Activated CD8-positive, alpha-beta memory T cell treated with anti-CD3 and anti-CD28 coated beads for 4 hours (primary cell): ENCODE measurements around the gene SPTLC1.
"Not testable (repeated sequence)": the region's sequence is repeated elsewhere in the genome, so short reads cannot be mapped to it uniquely, and the experiment has no call there.

Experiments used
- DNase-seq, 2 donors: peaks; one replicate each; pipeline ENCODE4 v3.0.0-alpha.2; 2020; ENCODE audit warnings: low read depth in 2 of 2

SPTLC1 gene

GRCh38 chr9:92140074-92140753, 25.0 kb upstream of the SPTLC1 start:
- peak; percentile 26 to 41 for DNase-seq

GRCh38 chr9:92138960-92139540, 23.8 kb upstream of the SPTLC1 start:
- DNase-seq, result not testable (repeated sequence)

GRCh38 chr9:92138157-92138959, 23.1 kb upstream of the SPTLC1 start:
- DNase-seq, result peak; percentile 25 to 45

DNA sequence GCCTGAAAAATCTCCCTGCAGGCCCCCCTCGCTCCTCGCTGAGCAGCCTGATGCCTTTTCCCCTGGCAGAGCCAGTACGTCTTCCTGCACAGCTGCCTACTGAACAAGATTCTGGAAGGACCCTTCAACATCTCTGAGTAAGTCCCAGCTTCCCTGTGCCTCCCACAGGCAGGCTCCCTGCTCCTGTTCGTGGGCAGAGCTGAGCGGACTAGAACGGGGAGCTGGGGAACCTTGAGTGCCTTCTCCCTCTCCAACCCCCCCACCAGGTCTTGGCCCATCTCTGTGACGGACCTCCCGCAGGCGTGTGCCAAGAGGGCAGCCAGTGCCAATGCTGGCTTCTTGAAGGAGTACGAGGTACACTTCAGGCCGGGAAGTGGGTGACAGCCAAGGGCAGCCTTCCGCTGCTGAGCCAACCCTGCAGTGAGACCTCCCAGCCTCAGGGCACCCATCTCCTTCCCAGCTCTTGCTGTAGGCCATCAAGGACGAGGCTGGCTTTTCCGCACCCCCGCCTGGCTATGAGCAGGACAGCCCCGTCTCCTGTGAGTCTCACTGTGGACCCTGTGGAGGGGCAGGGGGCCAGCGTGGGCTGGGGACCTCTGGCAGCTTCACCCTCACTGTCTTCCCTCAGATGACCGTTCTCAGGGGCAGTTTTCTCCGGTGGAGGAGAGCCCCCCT, 21.1 kb upstream of the SPTLC1 start:
- no peak for DNase-seq

GRCh38 chr9:92135576-92135975, 20.4 kb upstream of the SPTLC1 start:
- DNase-seq, result no peak

GRCh38 chr9:92133949-92134604, 18.9 kb upstream of the SPTLC1 start:
- DNase-seq, result peak; percentile 46 to 51

DNA sequence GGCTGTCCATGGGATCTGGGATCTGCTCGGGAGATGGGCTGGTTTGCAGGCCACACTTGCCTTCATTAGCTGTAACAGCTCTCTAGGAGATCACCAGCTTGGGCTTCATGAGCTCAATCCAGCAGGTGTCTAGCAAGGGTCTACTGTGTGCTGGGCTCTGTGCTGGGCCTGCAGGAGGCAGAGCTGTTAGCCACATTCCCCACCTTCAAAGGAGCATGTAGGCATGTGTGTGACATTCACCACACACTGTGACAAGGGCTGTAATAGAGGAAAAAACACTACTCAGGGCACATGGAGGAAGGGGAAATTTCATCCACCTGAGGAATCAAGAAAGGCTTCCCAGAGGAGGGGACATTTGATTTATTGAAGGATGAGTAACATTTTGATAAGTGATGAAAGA, 17.7 kb upstream of the SPTLC1 start:
- DNase-seq, result not testable (repeated sequence)

DNA sequence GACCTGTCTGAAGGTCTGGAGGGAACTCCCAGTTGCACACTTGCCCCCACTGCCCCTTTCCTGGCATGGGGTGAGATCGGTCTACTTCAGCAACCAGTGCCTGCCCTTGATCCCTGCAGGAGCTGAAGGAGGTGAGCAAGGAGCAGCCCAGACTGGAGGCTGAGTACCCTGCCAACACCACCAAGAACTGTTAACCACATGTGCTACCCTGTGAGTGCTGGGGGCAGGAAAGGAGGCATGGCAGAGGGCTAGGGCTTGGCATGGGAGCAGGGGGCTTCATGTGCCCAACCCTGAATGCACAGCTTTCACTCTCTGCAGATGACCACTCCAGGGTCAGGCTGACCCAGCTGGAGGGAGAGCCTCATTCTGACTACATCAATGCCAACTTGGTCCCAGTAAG, 17.3 kb upstream of the SPTLC1 start:
- DNase-seq, result no peak

DNA sequence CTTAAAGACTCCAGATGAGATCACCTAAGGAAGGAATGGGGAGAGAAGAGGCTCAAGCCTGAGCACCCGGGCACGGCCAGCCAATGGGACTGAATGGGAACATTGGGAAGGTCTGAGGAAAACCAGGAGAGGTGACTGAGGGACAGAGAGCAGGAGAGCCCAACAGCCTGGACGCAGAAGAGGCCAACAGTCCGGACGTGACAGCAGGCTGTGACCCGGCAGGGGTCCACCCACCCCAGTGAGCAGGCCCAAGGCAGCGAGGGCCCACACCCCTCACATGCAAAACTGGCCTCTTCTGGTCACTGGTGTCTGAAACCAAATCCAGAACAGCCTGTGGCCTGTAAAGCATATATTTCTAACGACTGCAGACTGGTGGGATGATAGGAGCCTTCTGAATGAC, 7.6 kb upstream of the SPTLC1 start:
- DNase-seq, result no peak

GRCh38 chr9:92122061-92122460, 6.8 kb upstream of the SPTLC1 start:
- DNase-seq, result no peak

DNA sequence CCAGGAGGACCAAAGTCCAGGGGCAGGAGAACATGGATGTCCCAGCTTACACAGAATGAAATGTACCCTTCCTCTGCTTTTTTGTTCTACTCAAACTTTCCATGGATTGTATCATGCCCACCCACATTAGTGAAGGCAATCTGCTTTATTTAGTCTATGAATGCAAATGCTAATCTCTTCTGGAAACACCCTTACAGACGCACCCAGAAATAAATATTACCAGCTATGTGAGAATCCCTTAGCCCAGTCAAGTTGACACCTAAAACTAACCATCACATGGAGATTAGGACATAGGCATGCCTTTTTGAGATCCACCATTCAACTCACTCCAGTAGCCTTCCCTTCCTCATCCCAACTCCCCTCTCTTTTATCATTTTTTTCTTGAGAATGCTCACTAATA, 6.1 kb upstream of the SPTLC1 start:
- DNase-seq, result no peak

DNA sequence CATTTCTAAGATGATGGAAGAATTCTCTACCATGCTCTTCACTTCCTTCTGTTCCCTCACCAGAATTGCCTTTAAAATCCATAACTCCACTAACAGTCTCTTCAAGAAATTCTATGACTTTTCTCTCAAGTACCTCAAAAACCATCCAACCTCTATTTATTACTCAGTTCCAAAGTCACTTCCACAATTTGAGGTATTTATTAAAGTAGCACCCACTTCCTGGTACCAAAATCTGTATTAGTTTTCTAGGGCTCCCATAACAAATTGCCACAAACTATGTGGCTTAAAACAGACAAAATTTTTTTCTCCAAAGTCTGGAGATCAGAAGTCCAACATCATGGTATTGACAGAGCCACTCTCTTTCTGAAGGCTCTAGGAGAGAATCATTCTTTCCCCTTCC, 4.9 kb upstream of the SPTLC1 start:
- DNase-seq, result no peak

DNA sequence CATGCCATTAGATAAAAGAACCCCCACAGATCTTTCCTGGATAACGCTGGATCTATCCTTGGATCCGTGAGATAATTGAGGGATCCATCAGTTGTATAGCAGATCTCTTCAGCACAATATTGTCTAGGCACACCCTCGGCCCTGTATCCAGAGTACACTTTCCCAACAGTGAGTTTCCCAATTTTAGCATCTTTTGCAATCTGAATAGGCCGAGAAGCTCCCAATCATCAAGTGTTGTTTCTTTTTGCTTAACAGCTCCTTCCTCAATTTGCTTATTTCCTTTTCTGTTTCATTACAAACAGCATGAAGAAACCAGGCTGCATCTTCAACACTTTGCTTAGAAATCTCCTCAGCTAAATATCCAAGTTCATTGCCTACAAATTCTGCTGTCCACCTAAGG, 4.4 kb upstream of the SPTLC1 start:
- DNase-seq, result no peak

DNA sequence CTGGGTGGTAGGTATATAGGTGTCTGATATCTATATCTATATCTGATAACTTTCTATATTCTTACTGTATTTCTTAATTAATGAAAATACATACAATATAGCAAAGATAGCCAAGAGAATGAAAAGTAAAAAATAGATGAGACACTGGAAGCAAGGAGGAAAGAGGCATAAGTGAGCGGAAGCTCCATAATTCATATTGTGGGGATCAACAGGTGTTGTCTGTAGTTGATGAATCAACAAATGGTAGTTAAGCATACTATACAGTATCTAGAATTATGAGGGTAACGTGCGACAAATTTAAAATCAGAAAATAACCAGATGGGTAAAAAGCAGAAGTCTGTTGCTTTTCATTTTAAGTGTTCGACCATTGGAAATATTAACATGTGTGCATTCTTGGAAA, 7.1 kb downstream of the SPTLC1 start:
- DNase-seq, result no peak

DNA sequence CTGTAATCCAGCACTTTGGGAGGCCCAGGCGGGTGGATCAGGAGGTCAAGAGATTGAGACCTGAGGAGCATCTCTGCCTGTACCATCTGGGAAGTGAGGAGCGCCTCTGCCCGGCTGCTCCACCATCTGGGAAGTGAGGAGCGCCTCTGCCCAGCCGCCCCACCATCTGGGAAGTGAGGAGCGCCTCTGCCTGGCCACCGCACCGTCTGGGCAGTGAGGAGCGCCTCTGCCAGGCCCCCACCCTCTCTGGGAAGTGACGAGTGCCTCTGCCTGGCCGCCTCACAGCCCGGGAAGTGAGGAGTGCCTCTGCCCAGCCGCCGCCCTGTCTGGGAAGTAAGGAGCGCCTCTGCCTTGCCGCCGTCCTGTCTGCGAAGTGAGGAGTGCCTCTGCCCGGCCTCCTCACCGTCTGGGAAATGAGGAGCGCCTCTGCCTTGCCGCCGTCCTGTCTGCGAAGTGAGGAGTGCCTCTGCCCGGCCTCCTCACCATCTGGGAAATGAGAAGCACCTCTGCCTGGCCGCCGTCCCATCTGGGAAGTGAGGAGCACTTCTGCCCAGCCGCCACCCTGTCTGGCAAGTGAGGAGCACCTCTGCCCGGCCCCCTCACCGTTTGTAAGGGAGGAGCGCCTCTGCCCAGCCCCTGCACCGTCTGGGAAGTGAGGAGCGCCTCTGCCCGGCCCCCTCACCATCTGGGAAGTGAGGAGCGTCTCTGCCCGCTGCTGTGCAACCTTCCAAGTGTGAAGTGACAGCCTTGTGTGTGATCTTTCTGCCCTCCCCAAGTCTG, 9.6 kb downstream of the SPTLC1 start:
- not testable (repeated sequence) for DNase-seq

DNA sequence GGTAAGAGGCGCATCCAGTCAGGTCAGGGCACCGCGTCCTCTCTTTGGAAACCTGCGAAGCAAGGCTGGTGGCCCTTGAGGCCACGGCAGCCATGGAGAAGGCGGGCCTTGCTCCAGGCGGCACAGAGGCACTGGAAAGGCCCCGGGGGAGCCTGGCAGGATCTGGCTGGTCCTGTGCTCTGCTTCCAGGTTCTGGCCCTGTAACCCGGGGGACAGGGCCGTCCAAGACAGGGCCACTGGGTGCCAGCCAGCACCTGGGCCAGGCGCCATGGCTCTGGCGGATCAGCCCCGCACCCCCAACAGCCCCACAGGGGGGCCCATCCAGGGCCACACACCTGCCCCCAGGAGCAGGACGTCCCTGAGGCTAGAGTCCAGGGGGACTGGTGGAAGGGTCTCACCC, 11.6 kb downstream of the SPTLC1 start:
- not testable (repeated sequence) for DNase-seq

GRCh38 chr9:92100237-92100911, 14.8 kb downstream of the SPTLC1 start:
- DNase-seq, result no peak

- no peak for DNase-seq
These were observed 16.6 kb downstream of the SPTLC1 start for GRCh38 chr9:92098638-92099037.

DNA sequence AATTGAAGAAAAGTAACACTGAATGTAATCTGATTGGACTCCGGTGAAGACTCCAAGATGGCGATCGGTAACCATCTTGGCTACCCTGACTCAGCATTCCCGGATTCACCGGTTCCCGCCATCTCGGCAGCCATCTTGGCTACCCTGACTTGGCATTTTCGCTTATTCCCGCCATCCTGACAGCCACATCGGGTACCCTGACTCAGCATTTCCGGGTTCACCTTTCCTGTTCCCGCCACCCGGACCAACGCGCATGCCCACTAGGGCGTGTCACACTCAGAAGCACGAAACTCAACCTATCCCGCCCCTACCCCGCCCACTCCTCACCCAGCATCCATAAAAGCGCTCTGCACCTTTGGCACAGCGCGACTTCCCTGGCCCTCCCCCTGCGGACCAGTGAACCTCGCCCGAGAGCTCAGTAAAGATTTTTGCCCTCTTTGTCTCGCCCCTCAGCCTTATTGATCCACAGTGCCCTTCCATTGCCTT, 17.2 kb downstream of the SPTLC1 start:
- DNase-seq, result peak in 1 of 2 donors; percentile 33

- DNase-seq, result no peak
These were observed 20.0 kb downstream of the SPTLC1 start for GRCh38 chr9:92095236-92095635.
